ENCODE data around the gene DOCK9.

DNA sequence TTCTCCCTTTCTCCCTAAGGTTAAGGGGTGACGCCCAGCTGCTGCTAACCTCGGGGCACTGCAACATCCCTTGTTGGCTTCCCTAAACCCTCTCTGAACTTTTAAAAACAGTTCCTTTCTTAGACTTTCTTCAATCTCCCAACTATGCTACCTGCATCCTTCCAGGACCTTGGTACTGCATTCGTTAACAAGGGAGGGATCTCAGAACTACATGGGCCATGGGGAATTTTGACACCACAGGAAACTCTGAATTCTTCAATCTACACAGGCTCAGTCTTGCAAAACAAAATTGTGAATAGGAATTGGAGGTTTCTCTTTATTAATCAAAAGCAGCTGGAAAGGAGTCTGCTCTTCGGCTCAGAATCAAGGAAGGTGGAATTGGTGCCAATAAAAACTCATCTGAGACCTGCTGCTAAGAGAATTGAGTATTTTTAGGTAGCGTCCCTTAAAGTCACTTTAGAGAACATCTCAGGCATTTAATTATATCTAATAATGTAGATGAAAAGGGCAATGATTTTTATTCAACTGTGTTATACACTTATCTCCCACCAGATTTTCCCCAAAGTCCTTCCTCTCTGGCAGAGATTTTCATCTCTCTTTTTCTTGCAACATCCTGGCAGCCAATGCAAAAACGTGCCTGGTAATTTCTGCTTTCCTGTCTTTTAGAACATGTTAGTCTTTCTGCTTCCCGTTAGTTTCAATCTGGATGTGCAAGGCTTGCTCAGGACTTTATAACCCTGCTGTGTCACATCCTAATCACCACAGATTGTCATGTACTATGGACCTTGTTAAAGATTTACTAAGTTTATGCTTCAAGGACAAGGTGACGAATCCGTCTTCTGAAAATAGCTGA lies 156.3 kb downstream of the DOCK9 start:
- TF ChIP-seq, protein P1, sequence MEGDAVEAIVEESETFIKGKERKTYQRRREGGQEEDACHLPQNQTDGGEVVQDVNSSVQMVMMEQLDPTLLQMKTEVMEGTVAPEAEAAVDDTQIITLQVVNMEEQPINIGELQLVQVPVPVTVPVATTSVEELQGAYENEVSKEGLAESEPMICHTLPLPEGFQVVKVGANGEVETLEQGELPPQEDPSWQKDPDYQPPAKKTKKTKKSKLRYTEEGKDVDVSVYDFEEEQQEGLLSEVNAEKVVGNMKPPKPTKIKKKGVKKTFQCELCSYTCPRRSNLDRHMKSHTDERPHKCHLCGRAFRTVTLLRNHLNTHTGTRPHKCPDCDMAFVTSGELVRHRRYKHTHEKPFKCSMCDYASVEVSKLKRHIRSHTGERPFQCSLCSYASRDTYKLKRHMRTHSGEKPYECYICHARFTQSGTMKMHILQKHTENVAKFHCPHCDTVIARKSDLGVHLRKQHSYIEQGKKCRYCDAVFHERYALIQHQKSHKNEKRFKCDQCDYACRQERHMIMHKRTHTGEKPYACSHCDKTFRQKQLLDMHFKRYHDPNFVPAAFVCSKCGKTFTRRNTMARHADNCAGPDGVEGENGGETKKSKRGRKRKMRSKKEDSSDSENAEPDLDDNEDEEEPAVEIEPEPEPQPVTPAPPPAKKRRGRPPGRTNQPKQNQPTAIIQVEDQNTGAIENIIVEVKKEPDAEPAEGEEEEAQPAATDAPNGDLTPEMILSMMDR (IDR thresholded peaks at IDR 0.05) = no peak
- TF ChIP-seq POLR2AphosphoS5 (IDR thresholded peaks at IDR 0.05) = no peak

All from suprapubic skin (tissue), 3 donors.